Aorta (tissue), 5 donors: Measurements from ENCODE around the gene FANCI. TPM values are rescaled to one million over a fixed set of nuclear protein-coding genes. Genes with fewer than 3 reads are reported as not detected.

Experiments used
- ATAC-seq: fragments of 200-7000 bp; cut with Tn5 transposase; one replicate; pipeline ENCODE4 v1.9.1; 2022; ENCODE audit warnings: moderate library complexity; ENCODE audit not compliant: low FRiP score
- DNase-seq, 2 donors: peaks; one replicate each; pipeline ENCODE4 v3.0.0-alpha.2; 2020
- H3K27ac ChIP-seq, 2 donors: one replicate each; pipeline ENCODE4 v1.5.1; 2013; ENCODE audit warnings: low read length in 2 of 2, mild to moderate bottlenecking in 2 of 2, moderate library complexity in 2 of 2, control low read depth in 1 of 2, inconsistent platforms in 1 of 2, low read depth in 1 of 2
- H3K27me3 ChIP-seq, 2 donors: one replicate each; pipeline ENCODE4 v1.6.1; 2013; ENCODE audit warnings: control low read depth in 1 of 2, low read length in 1 of 2, mild to moderate bottlenecking in 1 of 2, moderate library complexity in 1 of 2; ENCODE audit not compliant: insufficient read depth in 2 of 2, control insufficient read depth in 1 of 2
- H3K36me3 ChIP-seq, 2 donors: one replicate each; pipeline ENCODE4 v1.6.1; 2013; ENCODE audit warnings: control low read depth in 1 of 2, low read length in 1 of 2, mild to moderate bottlenecking in 1 of 2; ENCODE audit not compliant: insufficient read depth in 2 of 2, control insufficient read depth in 1 of 2
- H3K4me1 ChIP-seq, 2 donors: one replicate each; pipeline ENCODE4 v1.6.1; 2013; ENCODE audit warnings: low read length in 2 of 2, control low read depth in 1 of 2, mild to moderate bottlenecking in 1 of 2, moderate library complexity in 1 of 2; ENCODE audit not compliant: insufficient read depth in 2 of 2, control insufficient read depth in 1 of 2
- H3K4me3 ChIP-seq, 2 donors: one replicate each; pipeline ENCODE4 v1.5.1; 2013; ENCODE audit warnings: low read length in 2 of 2, control low read depth in 1 of 2, mild to moderate bottlenecking in 1 of 2
- H3K9me3 ChIP-seq: one replicate; pipeline ENCODE4 v1.6.1; 2013; ENCODE audit warnings: mild to moderate bottlenecking, low read length; ENCODE audit not compliant: control insufficient read depth
- WGBS, 2 donors: extraction: QIAGEN DNeasy Blood & Tissue Kit; methylation state at CpG; one replicate each; pipeline ENCODE4 v1.1.7; 2013; 5-methylcytosine and 5-hydroxymethylcytosine counted together
- intact Hi-C, 2 donors: fragments of 100-400 bp; cut with DNase I; formaldehyde crosslinking; loops; one replicate each; pipeline versions ENCODE4 v1.14.2 to v1.15.0; 2022
- polyA plus RNA-seq, 2 donors: library from polyadenylated mRNA; stranded (reverse); fragments of 200-250 nt; gene quantifications; one replicate each; pipeline ENCODE4 v1.2.3, GENCODE V29; 2013
- total RNA-seq, 2 donors: library from RNA; stranded (reverse); fragmentation: NEBNext Ultra II Directional; extraction: Animal tissue kit (Norgen Biotek cat#: 25700); gene quantifications; one replicate each; pipeline ENCODE4 v1.2.1, GENCODE V29; 2021
- donor health status: healthy with polysubstance abuse.
- donor health status: Bipolar disorder and iron deficiency.
- donor health status: DM: no; HTN: no; CAD: no.
- donor health status: DM: no; HTN: no; CAD: no.
- donor health status: DM: yes; HTN: yes; CAD: no.

Gene FANCI
- total and polyA plus RNA-seq, 4 donors: 1.3 to 9.1 (median 5.0) TPM

- 84 to 90% methylated on average over 3 of the region's 3 CpGs for WGBS, 2 donors
- no peak overlapping the region for H3K27ac ChIP-seq
- H3K4me1 ChIP-seq: no peaks in the 10 kb centered on the region
- H3K9me3 ChIP-seq: no peaks in the 10 kb centered on the region
- no peak overlapping the region for H3K4me3 ChIP-seq
- DNase-seq (no peak), ATAC-seq (no peak)
- intact Hi-C loops: no loop called here
- H3K36me3 ChIP-seq: no peaks in the 10 kb centered on the region
- no peaks in the 10 kb centered on the region for H3K27me3 ChIP-seq
These were observed 61.6 kb downstream of the FANCI start for GRCh38 chr15:89305395-89305794.

GRCh38 chr15:89307046-89307587 lies 63.3 kb downstream of the FANCI start:
- Histone ChIP-seq H3K4me1 (no peaks in the 10 kb centered on the region), H3K27ac (no peak overlapping the region), H3K9me3 (no peaks in the 10 kb centered on the region), H3K4me3 (no peak overlapping the region), H3K27me3 (no peaks in the 10 kb centered on the region), H3K36me3 (no peaks in the 10 kb centered on the region)
- no peak for DNase-seq
- ATAC-seq: no peak
- WGBS, 2 donors: 85 to 91% methylated on average over 2 of the region's 2 CpGs
- intact Hi-C loops: no loop called here

GRCh38 chr15:89307791-89308190 lies 64.0 kb downstream of the FANCI start:
- no peaks in the 10 kb centered on the region for H3K36me3 ChIP-seq
- H3K4me1 ChIP-seq: no peaks in the 10 kb centered on the region
- WGBS, 2 donors: 77 to 85% methylated on average over 2 of the region's 2 CpGs
- no peak overlapping the region for H3K27ac ChIP-seq
- intact Hi-C loops: no loop called here
- ATAC-seq (no peak), DNase-seq (no peak)
- no peaks in the 10 kb centered on the region for H3K27me3 ChIP-seq
- no peaks in the 10 kb centered on the region for H3K9me3 ChIP-seq
- no peak overlapping the region for H3K4me3 ChIP-seq

GRCh38 chr15:89308236-89308635 lies 64.5 kb downstream of the FANCI start:
- WGBS, 2 donors: 63% methylated on average over 3 of the region's 3 CpGs
- H3K36me3 ChIP-seq: no peaks in the 10 kb centered on the region

GRCh38 chr15:89309993-89310392 lies 66.2 kb downstream of the FANCI start:
- no peaks in the 10 kb centered on the region for H3K36me3 ChIP-seq
- H3K9me3 ChIP-seq: no peaks in the 10 kb centered on the region
- H3K27me3 ChIP-seq: no peaks in the 10 kb centered on the region
- H3K4me3 ChIP-seq: no peak overlapping the region
- intact Hi-C loops: no loop called here
- 77 to 81% methylated on average over 2 of the region's 2 CpGs for WGBS, 2 donors
- DNase-seq (no peak), ATAC-seq (no peak)
- H3K4me1 ChIP-seq: no peaks in the 10 kb centered on the region
- H3K27ac ChIP-seq: no peak overlapping the region

More at GRCh38 chr15:89308236-89308635, 64.5 kb downstream of the FANCI start:
- ATAC-seq (no peak), DNase-seq (no peak)
- Histone ChIP-seq H3K27ac (no peak overlapping the region), H3K4me3 (no peak overlapping the region), H3K9me3 (no peaks in the 10 kb centered on the region), H3K4me1 (no peaks in the 10 kb centered on the region), H3K27me3 (no peaks in the 10 kb centered on the region)
- intact Hi-C loops: no loop called here

- no peak for ATAC-seq
- Histone ChIP-seq H3K4me1 (no peaks in the 10 kb centered on the region), H3K36me3 (peaks cover 0 to 12% of the 10 kb centered on the region in 2 donors), H3K4me3 (no peak overlapping the region), H3K27ac (no peak overlapping the region), H3K27me3 (no peaks in the 10 kb centered on the region), H3K9me3 (no peaks in the 10 kb centered on the region)
- 79 to 84% methylated on average over 2 of the region's 2 CpGs for WGBS, 2 donors
- no peak for DNase-seq
- intact Hi-C loops: no loop called here
These were observed 71.7 kb downstream of the FANCI start for GRCh38 chr15:89315375-89315929.

GRCh38 chr15:89316504-89316903 lies 72.7 kb downstream of the FANCI start:
- 88 to 91% methylated on average over 5 of the region's 5 CpGs for WGBS, 2 donors

GRCh38 chr15:89317186-89317720 lies 73.5 kb downstream of the FANCI start:
- H3K36me3 ChIP-seq: peaks cover 0 to 20% of the 10 kb centered on the region in 2 donors
- no peaks in the 10 kb centered on the region for H3K9me3 ChIP-seq
- 80 to 83% methylated on average over 4 of the region's 4 CpGs for WGBS, 2 donors
- H3K27ac ChIP-seq: no peak overlapping the region
- DNase-seq: no peak
- intact Hi-C loops: no loop called here
- H3K4me1 ChIP-seq: no peaks in the 10 kb centered on the region
- no peaks in the 10 kb centered on the region for H3K27me3 ChIP-seq
- no peak overlapping the region for H3K4me3 ChIP-seq
- ATAC-seq: no peak

More at GRCh38 chr15:89316504-89316903, 72.7 kb downstream of the FANCI start:
- ATAC-seq (no peak), DNase-seq (no peak)
- H3K4me1 ChIP-seq: no peaks in the 10 kb centered on the region
- peaks cover 0 to 18% of the 10 kb centered on the region in 2 donors for H3K36me3 ChIP-seq
- no peaks in the 10 kb centered on the region for H3K27me3 ChIP-seq
- H3K4me3 ChIP-seq: no peak overlapping the region
- no peak overlapping the region for H3K27ac ChIP-seq
- intact Hi-C loops: no loop called here
- no peaks in the 10 kb centered on the region for H3K9me3 ChIP-seq

GRCh38 chr15:89319678-89320077 lies 75.9 kb downstream of the FANCI start:
- H3K27me3 ChIP-seq: no peaks in the 10 kb centered on the region
- 88% methylated on average over 9 of the region's 9 CpGs for WGBS, 2 donors
- H3K27ac ChIP-seq: no peak overlapping the region
- H3K9me3 ChIP-seq: no peaks in the 10 kb centered on the region
- no peak for ATAC-seq
- no peak overlapping the region for H3K4me3 ChIP-seq
- no peaks in the 10 kb centered on the region for H3K4me1 ChIP-seq
- intact Hi-C loops: no loop called here
- DNase-seq: no peak
- peaks cover 0 to 33% of the 10 kb centered on the region in 2 donors for H3K36me3 ChIP-seq
